ENCODE results near the gene APOL3.

GRCh38 chr22:36116127-36116526 is 44.4 kb downstream of the APOL3 start:
- TF ChIP-seq CTCF (conservative IDR thresholded peaks at IDR 0.05 in 1 of 2, IDR thresholded peaks at IDR 0.05 in 1 of 2; ENCODE audit: extremely low read depth in 1 of 2, insufficient read depth in 1 of 2, low read depth in 1 of 2, low read length in 2 of 2) (no peak), EZH2 (IDR thresholded peaks at IDR 0.05; ENCODE audit: borderline replicate concordance, low read length) (no peak)

Data from mammary epithelial cell (primary cell).